Duodenal mucosa (tissue), 2 donors: ENCODE results near the gene CDK1.
"Not testable (repeated sequence)": the region's sequence is repeated elsewhere in the genome, so short reads cannot be mapped to it uniquely, and the experiment has no call there.

ENCODE experiments used
- H3K27ac ChIP-seq: one replicate; pipeline ENCODE4 v1.7.0; 2013; ENCODE audit warnings: low read depth, low read length
- H3K27me3 ChIP-seq, 2 donors: one replicate each; pipeline ENCODE4 v1.7.0; 2013; ENCODE audit warnings: low read length in 2 of 2, control low read depth in 1 of 2; ENCODE audit not compliant: insufficient read depth in 2 of 2, control insufficient read depth in 1 of 2
- H3K36me3 ChIP-seq, 2 donors: one replicate each; pipeline ENCODE4 v1.7.0; 2013; ENCODE audit warnings: low read length in 2 of 2, control low read depth in 1 of 2; ENCODE audit not compliant: insufficient read depth in 2 of 2, control insufficient read depth in 1 of 2
- H3K4me1 ChIP-seq, 2 donors: one replicate each; pipeline ENCODE4 v1.7.0; 2013; ENCODE audit warnings: low read length in 2 of 2, control low read depth in 1 of 2; ENCODE audit not compliant: insufficient read depth in 2 of 2, control insufficient read depth in 1 of 2
- H3K4me3 ChIP-seq, 2 donors: one replicate each; pipeline ENCODE4 v1.7.0; 2013; ENCODE audit warnings: low read length in 2 of 2, low read depth in 1 of 2
- H3K9ac ChIP-seq, 2 donors: one replicate each; pipeline ENCODE4 v1.7.0; 2013; ENCODE audit warnings: low read length in 2 of 2, low read depth in 1 of 2
- H3K9me3 ChIP-seq, 2 donors: one replicate each; pipeline ENCODE4 v1.7.0; 2013; ENCODE audit warnings: low read length in 2 of 2, control low read depth in 1 of 2; ENCODE audit not compliant: control insufficient read depth in 1 of 2

Gene CDK1

DNA sequence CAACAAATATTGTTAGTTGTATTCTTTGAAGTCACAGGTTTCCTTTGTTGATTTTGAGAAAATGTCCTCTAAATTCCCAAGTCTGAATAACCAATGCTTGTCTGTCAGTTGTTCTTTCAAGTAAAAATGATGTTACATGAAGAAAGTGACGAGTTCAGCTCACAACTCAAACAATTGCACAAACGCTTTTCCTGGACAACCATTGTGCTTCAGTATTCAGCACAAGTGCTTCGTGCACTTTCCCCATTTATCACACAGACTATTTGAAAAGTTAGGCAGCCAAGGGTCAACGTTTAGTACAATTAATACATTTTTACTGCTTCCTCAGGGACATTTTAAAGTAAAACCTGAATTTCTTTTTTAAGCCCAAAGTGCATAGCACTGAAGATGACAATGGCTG is 44.5 kb downstream of the CDK1 start:
- Histone ChIP-seq H3K4me3 (no peak overlapping the region), H3K27ac (no peak overlapping the region), H3K36me3 (no peaks in the 10 kb centered on the region), H3K9ac (no peak overlapping the region), H3K27me3 (no peaks in the 10 kb centered on the region), H3K9me3 (no peaks in the 10 kb centered on the region), H3K4me1 (no peaks in the 10 kb centered on the region)

DNA sequence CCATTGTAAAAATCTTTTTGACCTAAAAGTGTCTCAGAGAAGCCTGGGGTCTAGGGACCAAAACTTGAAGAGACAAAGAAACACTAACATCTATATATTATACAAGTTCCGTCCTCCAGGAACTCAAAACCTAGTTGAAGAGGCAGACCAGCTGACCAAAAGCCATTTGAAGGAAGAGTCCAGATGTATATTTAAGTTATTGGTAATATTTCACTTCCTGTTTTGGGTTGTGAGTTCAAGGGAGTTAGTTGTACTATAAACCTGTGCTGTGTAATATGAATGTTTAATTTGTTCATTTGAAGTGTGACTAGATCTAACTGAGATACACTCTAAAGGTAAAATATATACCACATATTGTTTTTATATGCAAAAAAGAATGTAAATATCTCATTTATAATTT is 45.0 kb downstream of the CDK1 start:
- H3K4me1 ChIP-seq, result no peaks in the 10 kb centered on the region

DNA sequence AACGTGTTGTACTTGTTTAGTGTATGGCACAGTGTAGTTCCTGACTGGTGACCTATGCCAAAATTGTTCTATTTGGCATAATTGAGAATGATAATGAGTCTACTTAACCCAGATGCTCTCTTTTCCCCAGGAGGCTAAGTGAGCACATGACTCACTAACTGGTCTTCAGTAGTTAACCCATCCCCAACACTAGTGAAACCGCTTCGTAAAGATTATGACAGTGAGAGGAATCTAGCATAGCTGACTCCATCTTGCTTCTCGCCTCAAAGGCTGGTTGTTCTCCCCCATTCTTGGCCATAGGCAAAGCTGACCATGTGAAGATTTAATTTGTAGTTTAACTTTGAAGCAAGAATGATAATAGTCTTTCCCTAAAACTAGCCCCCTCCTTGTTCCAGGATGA is 47.2 kb downstream of the CDK1 start:
- Histone ChIP-seq H3K27me3 (no peaks in the 10 kb centered on the region), H3K36me3 (no peaks in the 10 kb centered on the region)

More for the DNA sequence above, 45.0 kb downstream of the CDK1 start:
- Histone ChIP-seq H3K9me3 (no peaks in the 10 kb centered on the region), H3K36me3 (no peaks in the 10 kb centered on the region), H3K9ac (no peak overlapping the region), H3K27ac (no peak overlapping the region), H3K4me3 (no peak overlapping the region), H3K27me3 (no peaks in the 10 kb centered on the region)

DNA sequence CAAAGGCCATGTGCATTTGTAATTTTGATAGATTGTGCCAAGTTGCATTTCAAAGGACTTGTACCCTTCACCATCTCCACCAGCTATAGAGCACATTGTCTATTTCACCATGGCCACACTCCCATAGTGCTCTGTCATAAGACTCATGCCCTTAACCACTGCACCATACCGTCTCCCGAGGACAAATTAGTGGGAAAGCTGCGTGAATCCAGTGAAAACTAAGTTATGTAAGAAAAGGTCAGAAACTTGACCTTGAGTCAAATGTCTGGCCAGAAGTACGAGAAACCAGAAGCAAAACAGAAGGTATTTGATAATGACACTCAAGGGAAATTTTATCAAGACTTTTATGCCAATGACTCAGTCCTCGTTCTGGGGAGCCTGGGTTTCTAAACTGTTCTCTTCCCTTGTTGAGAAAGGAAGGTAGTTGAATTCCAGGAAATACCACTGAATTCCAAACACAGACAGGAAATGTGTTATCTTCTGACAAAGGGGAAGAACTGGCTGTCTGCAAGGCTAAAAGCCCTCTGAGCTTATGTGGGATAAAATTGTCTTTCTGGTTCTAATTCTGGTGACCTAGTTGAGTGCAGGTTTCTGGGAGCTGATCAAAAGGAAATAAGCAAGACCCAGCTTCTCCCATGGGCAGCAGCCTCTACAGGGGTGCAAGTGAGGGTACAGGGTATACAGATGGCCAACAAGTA is 49.7 kb downstream of the CDK1 start:
- no peaks in the 10 kb centered on the region for H3K9me3 ChIP-seq
- H3K9ac ChIP-seq, result no peak overlapping the region
- H3K4me3 ChIP-seq, result no peak overlapping the region
- H3K36me3 ChIP-seq, result no peaks in the 10 kb centered on the region
- no peaks in the 10 kb centered on the region for H3K4me1 ChIP-seq
- no peak overlapping the region for H3K27ac ChIP-seq
- H3K27me3 ChIP-seq, result no peaks in the 10 kb centered on the region

More for the DNA sequence above, 47.2 kb downstream of the CDK1 start:
- Histone ChIP-seq H3K4me1 (no peaks in the 10 kb centered on the region), H3K27ac (no peak overlapping the region), H3K9me3 (no peaks in the 10 kb centered on the region), H3K4me3 (no peak overlapping the region), H3K9ac (no peak overlapping the region)

DNA sequence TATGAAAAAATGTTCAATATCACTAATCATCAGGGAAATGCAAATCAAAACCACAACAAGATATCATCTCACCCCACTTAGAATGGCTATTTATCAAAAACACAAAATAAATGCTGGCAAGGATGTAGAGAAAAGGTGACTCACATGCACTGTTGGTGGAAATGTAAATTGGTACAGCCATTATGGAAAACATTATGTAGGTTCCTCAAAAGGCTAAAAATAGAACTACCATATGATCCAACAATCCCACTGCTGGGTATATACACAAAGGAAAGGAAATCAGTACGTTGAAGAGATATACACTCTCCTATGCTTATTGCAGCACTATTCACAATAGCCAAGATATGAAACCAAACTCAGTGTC is 50.2 kb downstream of the CDK1 start:
- H3K9me3 ChIP-seq, result no peaks in the 10 kb centered on the region
- H3K9ac ChIP-seq, result no peak overlapping the region
- no peaks in the 10 kb centered on the region for H3K36me3 ChIP-seq
- H3K27me3 ChIP-seq, result no peaks in the 10 kb centered on the region
- no peaks in the 10 kb centered on the region for H3K4me1 ChIP-seq
- no peak overlapping the region for H3K27ac ChIP-seq
- no peak overlapping the region for H3K4me3 ChIP-seq

DNA sequence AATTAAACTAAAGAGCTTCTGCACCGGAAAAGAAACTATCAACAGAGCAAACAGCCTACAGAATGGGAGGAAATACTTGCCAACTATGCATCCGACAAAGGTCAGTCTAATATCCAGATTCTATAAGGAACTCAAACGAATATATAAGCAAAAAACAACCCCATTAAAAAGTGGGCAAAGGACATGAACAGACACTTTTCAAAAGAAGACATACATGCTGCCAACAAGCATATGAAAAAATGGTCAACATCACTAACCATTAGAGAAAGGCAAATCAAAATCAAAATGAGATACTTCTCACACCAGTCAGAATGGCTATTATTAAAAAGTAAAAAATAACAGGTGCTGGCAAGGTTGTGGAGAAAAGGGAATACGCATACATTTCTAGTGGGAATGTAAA is 53.9 kb downstream of the CDK1 start:
- H3K27ac ChIP-seq, H3K9me3 ChIP-seq, H3K4me1 ChIP-seq, H3K9ac ChIP-seq, H3K27me3 ChIP-seq, H3K4me3 ChIP-seq, H3K36me3 ChIP-seq: not testable (repeated sequence)

DNA sequence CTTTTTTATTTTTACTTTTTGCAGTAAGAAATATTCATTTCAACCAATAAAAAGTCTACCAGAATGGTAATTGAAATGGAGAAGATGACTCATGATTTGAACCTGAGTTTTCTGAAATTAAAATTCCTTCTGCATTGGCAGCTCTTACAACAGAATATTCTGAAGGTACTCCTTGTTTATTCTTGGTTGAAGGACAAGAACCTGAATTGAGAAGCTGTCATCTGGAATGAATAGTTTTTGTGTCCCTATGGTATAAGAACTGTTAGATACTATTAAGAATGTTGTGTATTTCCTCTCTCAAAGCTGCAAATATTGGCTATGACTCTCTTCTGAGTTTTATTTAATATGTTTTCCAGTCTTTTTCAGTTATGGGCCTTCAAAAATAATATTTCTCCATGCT is 56.1 kb downstream of the CDK1 start:
- Histone ChIP-seq H3K9me3 (no peaks in the 10 kb centered on the region), H3K27ac (no peak overlapping the region), H3K36me3 (no peaks in the 10 kb centered on the region), H3K9ac (no peak overlapping the region), H3K4me3 (no peak overlapping the region), H3K4me1 (no peaks in the 10 kb centered on the region), H3K27me3 (no peaks in the 10 kb centered on the region)

DNA sequence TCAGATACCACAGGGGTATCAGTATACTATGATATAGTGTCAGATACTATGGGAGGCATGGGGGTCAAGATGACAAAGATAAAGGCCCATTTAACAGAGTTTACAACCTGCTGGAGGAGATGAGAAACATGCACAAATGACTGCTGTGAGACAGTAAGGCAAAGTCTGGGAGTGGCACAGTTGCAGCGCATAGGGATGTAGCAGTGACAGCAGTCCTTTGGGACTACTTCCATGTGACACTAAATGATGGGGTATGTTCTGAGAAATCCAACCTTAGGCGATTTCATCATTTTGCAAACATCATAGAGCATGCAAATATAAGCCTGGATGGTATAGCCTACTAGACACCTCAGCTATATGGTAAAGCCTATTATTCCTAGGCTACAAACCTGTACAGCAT is 56.8 kb downstream of the CDK1 start:
- Histone ChIP-seq H3K36me3 (no peaks in the 10 kb centered on the region), H3K4me3 (no peak overlapping the region), H3K27me3 (no peaks in the 10 kb centered on the region), H3K27ac (no peak overlapping the region), H3K4me1 (no peaks in the 10 kb centered on the region), H3K9ac (no peak overlapping the region), H3K9me3 (no peaks in the 10 kb centered on the region)

DNA sequence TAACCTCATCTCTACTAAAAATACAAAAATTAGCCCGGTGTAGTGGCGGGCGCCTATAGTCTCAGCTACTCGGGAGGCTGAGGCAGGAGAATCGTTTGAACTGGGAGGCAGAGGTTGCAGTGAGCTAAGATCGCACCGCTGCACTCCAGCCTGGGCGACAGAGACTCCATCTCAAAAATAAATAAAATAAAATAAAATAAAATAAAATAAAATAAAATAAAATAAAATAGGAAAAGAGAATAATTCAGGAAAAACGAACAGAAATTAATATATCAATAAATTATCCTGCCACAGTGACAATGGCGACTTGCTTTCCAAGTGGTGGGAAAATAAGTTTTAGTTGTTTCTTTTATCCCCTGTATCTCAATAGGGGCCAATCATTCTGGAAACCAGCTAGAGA is 62.9 kb downstream of the CDK1 start:
- not testable (repeated sequence) for H3K27ac ChIP-seq, H3K9ac ChIP-seq, H3K36me3 ChIP-seq, H3K9me3 ChIP-seq, H3K4me1 ChIP-seq, H3K27me3 ChIP-seq, H3K4me3 ChIP-seq

DNA sequence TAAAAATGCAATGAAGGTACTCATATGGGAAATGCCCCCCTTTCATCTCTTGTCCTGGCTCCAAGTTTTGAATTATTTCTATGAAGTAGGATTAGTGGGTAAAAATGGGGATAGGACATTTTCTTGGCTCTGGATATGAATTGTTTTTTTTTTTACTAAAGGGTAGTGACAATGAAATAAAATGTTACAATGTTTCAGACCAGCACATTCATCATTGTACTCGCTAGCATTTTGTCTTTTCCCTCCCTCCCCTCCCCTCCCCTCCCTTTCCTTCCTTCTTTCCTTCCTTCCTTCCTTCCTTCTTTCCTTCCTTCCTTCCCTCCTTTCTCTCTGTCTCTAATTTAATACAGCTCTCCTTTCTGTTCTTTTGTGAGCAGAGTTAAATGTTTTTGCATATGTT is 64.4 kb downstream of the CDK1 start:
- no peaks in the 10 kb centered on the region for H3K36me3 ChIP-seq
- no peak overlapping the region for H3K9ac ChIP-seq
- no peaks in the 10 kb centered on the region for H3K27me3 ChIP-seq
- H3K4me3 ChIP-seq, result no peak overlapping the region
- H3K4me1 ChIP-seq, result no peaks in the 10 kb centered on the region
- no peak overlapping the region for H3K27ac ChIP-seq
- H3K9me3 ChIP-seq, result no peaks in the 10 kb centered on the region
